ENCODE data around the gene CNTFR. TPM values are rescaled to one million over a fixed set of nuclear protein-coding genes. Genes with fewer than 3 reads are reported as not detected.

Gene CNTFR
- total and polyA plus RNA-seq, 4 donors = 0.75 to 3.3 (median 2.0) TPM

GRCh38 chr9:34502471-34502870, 87.1 kb downstream of the CNTFR start:
- Histone ChIP-seq H3K4me1 (ENCODE audit: control insufficient read depth in 4 of 4, insufficient read depth in 4 of 4, low read length in 3 of 4) (peaks cover 0 to 9% (median 4%) of the 10 kb centered on the region in 4 donors), H3K4me3 (ENCODE audit: low read depth in 1 of 3, low read length in 3 of 3) (no peak overlapping the region), H3K36me3 (ENCODE audit: control insufficient read depth in 4 of 4, insufficient read depth in 3 of 4, low read depth in 1 of 4, low read length in 3 of 4) (no peaks in the 10 kb centered on the region), H3K27me3 (ENCODE audit: control insufficient read depth in 4 of 4, insufficient read depth in 4 of 4, low read length in 3 of 4) (no peaks in the 10 kb centered on the region), H3K27ac (ENCODE audit: low read depth in 1 of 2, low read length in 2 of 2) (no peak overlapping the region), H3K9ac (ENCODE audit: low read depth in 1 of 2, low read length in 2 of 2) (no peak overlapping the region), H3K9me3 (ENCODE audit: control insufficient read depth in 4 of 4, low read length in 3 of 4) (no peaks in the 10 kb centered on the region)
- WGBS = 78% methylated on average over 10 of the region's 10 CpGs
- no peak for DNase-seq (ENCODE audit: low spot score)
- TF ChIP-seq SP1 (IDR thresholded peaks at IDR 0.05) = no peak
- TF ChIP-seq GABPA (IDR thresholded peaks at IDR 0.05 in 1 of 2, conservative IDR thresholded peaks at IDR 0.05 in 1 of 2) = no peak
- no peak for TF ChIP-seq JUND (IDR thresholded peaks at IDR 0.05)
- TF ChIP-seq FOXA2 (IDR thresholded peaks at IDR 0.05) = no peak
- TF ChIP-seq ATF3 (IDR thresholded peaks at IDR 0.05) = no peak
- no peak for TF ChIP-seq YY1 (IDR thresholded peaks at IDR 0.05)
- no peak for TF ChIP-seq ZBTB33 (IDR thresholded peaks at IDR 0.05)
- TF ChIP-seq CTCF (IDR thresholded peaks at IDR 0.05; ENCODE audit: low read depth, low read length, missing input control) = no peak
- TF ChIP-seq TAF1 (conservative IDR thresholded peaks at IDR 0.05) = no peak
- TF ChIP-seq RXRA (IDR thresholded peaks at IDR 0.05) = no peak
- no peak for TF ChIP-seq REST (IDR thresholded peaks at IDR 0.05)
- no peak for TF ChIP-seq MAX (IDR thresholded peaks at IDR 0.05)

GRCh38 chr9:34501889-34502425, 87.6 kb downstream of the CNTFR start:
- WGBS = 58% methylated on average over 5 of the region's 5 CpGs
- no peak overlapping the region for H3K27ac ChIP-seq (ENCODE audit: low read depth in 1 of 2, low read length in 2 of 2)

More at GRCh38 chr9:34501889-34502425, 87.6 kb downstream of the CNTFR start:
- no peaks in the 10 kb centered on the region for H3K27me3 ChIP-seq (ENCODE audit: control insufficient read depth in 4 of 4, insufficient read depth in 4 of 4, low read length in 3 of 4)
- no peaks in the 10 kb centered on the region for H3K36me3 ChIP-seq (ENCODE audit: control insufficient read depth in 4 of 4, insufficient read depth in 3 of 4, low read depth in 1 of 4, low read length in 3 of 4)
- no peak overlapping the region for H3K4me3 ChIP-seq (ENCODE audit: low read depth in 1 of 3, low read length in 3 of 3)
- TF ChIP-seq SP1 (IDR thresholded peaks at IDR 0.05) = peak; percentile 35
- TF ChIP-seq RAD21 (IDR thresholded peaks at IDR 0.05) = peak in 1 of 2 donors; percentile 59
- no peak for TF ChIP-seq CTCF (IDR thresholded peaks at IDR 0.05; ENCODE audit: low read depth, low read length, missing input control)
- peaks cover 0 to 9% (median 4%) of the 10 kb centered on the region in 4 donors for H3K4me1 ChIP-seq (ENCODE audit: control insufficient read depth in 4 of 4, insufficient read depth in 4 of 4, low read length in 3 of 4)
- H3K9ac ChIP-seq (ENCODE audit: low read depth in 1 of 2, low read length in 2 of 2) = no peak overlapping the region
- no peaks in the 10 kb centered on the region for H3K9me3 ChIP-seq (ENCODE audit: control insufficient read depth in 4 of 4, low read length in 3 of 4)
- DNase-seq (ENCODE audit: low spot score) = no peak

Data from liver (tissue), 9 donors.